ENCODE measurements around the gene CCDC88C.
"Not testable (repeated sequence)": the region's sequence is repeated elsewhere in the genome, so short reads cannot be mapped to it uniquely, and the experiment has no call there.

The CCDC88C gene

GRCh38 chr14:91270619-91271018 is 147.0 kb downstream of the CCDC88C start:
- no peak overlapping the region for H3K4me3 ChIP-seq (ENCODE audit: control insufficient read depth, low read depth, low read length)
- no peak for TF ChIP-seq CTCF (IDR thresholded peaks at IDR 0.05; ENCODE audit: control insufficient read depth, insufficient read depth, low read depth, low read length, missing control alignments)
- DNase-seq (ENCODE audit: low read depth) = no peak

- TF ChIP-seq CTCF (IDR thresholded peaks at IDR 0.05; ENCODE audit: control insufficient read depth, insufficient read depth, low read depth, low read length, missing control alignments) = no peak
- no peak for DNase-seq (ENCODE audit: low read depth)
- no peak overlapping the region for H3K4me3 ChIP-seq (ENCODE audit: control insufficient read depth, low read depth, low read length)
Measured at GRCh38 chr14:91270188-91270587, 147.4 kb downstream of the CCDC88C start.

GRCh38 chr14:91269076-91269991 is 148.3 kb downstream of the CCDC88C start:
- DNase-seq (ENCODE audit: low read depth) = no peak
- no peak for TF ChIP-seq CTCF (IDR thresholded peaks at IDR 0.05; ENCODE audit: control insufficient read depth, insufficient read depth, low read depth, low read length, missing control alignments)
- no peak overlapping the region for H3K4me3 ChIP-seq (ENCODE audit: control insufficient read depth, low read depth, low read length)

- no peak for TF ChIP-seq CTCF (IDR thresholded peaks at IDR 0.05; ENCODE audit: control insufficient read depth, insufficient read depth, low read depth, low read length, missing control alignments)
- no peak for DNase-seq (ENCODE audit: low read depth)
Measured at GRCh38 chr14:91267965-91268437, 149.6 kb downstream of the CCDC88C start.

GRCh38 chr14:91266276-91266675 is 151.3 kb downstream of the CCDC88C start:
- not testable (repeated sequence) for H3K4me3 ChIP-seq (ENCODE audit: control insufficient read depth, low read depth, low read length); DNase-seq (ENCODE audit: low read depth)

More at GRCh38 chr14:91267965-91268437, 149.6 kb downstream of the CCDC88C start:
- H3K4me3 ChIP-seq (ENCODE audit: control insufficient read depth, low read depth, low read length) = no peak overlapping the region

- DNase-seq (ENCODE audit: low read depth) = no peak
- H3K4me3 ChIP-seq (ENCODE audit: control insufficient read depth, low read depth, low read length) = no peak overlapping the region
- TF ChIP-seq CTCF (IDR thresholded peaks at IDR 0.05; ENCODE audit: control insufficient read depth, insufficient read depth, low read depth, low read length, missing control alignments) = no peak
Measured at GRCh38 chr14:91265404-91265803, 152.2 kb downstream of the CCDC88C start.

All from AG09309 (cell line).